ENCODE measurements around the gene CACNG4.

DNA sequence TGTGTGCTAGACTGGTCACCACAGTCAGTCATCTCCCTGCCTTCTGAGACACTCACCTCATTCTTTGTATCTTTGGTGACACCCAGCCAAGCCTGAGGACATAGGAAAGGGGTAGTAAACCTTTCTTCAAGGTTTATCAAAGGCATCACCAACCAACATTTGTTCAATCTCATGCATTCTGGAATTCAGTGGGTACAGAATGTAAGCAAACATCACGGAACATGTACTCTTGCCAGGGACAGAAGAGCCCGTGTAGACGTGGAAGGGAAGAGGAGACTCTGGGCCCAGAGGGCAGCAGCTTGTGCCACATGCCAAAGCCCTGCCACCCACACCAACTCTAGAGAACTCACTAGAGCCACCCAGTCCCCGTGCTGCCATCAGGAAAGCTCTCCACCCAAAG, 4.4 kb downstream of the CACNG4 start:
- TF ChIP-seq EZH2 (IDR thresholded peaks at IDR 0.05; ENCODE audit: low read depth, unreplicated experiment) (no peak), EZH2phosphoT487 (IDR thresholded peaks at IDR 0.05; ENCODE audit: unreplicated experiment) (no peak), ZNF114 (CRISPR knock-in tag; IDR thresholded peaks at IDR 0.05) (no peak), POLR2AphosphoS5 (IDR thresholded peaks at IDR 0.05; ENCODE audit: low read depth) (no peak), CREB1 (CRISPR knock-in tag; IDR thresholded peaks at IDR 0.05; ENCODE audit: low read depth) (no peak), NANOG (IDR thresholded peaks at IDR 0.05; ENCODE audit: borderline replicate concordance) (no peak)
- TF ChIP-seq, protein P1, sequence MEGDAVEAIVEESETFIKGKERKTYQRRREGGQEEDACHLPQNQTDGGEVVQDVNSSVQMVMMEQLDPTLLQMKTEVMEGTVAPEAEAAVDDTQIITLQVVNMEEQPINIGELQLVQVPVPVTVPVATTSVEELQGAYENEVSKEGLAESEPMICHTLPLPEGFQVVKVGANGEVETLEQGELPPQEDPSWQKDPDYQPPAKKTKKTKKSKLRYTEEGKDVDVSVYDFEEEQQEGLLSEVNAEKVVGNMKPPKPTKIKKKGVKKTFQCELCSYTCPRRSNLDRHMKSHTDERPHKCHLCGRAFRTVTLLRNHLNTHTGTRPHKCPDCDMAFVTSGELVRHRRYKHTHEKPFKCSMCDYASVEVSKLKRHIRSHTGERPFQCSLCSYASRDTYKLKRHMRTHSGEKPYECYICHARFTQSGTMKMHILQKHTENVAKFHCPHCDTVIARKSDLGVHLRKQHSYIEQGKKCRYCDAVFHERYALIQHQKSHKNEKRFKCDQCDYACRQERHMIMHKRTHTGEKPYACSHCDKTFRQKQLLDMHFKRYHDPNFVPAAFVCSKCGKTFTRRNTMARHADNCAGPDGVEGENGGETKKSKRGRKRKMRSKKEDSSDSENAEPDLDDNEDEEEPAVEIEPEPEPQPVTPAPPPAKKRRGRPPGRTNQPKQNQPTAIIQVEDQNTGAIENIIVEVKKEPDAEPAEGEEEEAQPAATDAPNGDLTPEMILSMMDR (conservative IDR thresholded peaks at IDR 0.05; ENCODE audit: low read depth in 2 of 2) = no peak
- TF ChIP-seq, protein P2, sequence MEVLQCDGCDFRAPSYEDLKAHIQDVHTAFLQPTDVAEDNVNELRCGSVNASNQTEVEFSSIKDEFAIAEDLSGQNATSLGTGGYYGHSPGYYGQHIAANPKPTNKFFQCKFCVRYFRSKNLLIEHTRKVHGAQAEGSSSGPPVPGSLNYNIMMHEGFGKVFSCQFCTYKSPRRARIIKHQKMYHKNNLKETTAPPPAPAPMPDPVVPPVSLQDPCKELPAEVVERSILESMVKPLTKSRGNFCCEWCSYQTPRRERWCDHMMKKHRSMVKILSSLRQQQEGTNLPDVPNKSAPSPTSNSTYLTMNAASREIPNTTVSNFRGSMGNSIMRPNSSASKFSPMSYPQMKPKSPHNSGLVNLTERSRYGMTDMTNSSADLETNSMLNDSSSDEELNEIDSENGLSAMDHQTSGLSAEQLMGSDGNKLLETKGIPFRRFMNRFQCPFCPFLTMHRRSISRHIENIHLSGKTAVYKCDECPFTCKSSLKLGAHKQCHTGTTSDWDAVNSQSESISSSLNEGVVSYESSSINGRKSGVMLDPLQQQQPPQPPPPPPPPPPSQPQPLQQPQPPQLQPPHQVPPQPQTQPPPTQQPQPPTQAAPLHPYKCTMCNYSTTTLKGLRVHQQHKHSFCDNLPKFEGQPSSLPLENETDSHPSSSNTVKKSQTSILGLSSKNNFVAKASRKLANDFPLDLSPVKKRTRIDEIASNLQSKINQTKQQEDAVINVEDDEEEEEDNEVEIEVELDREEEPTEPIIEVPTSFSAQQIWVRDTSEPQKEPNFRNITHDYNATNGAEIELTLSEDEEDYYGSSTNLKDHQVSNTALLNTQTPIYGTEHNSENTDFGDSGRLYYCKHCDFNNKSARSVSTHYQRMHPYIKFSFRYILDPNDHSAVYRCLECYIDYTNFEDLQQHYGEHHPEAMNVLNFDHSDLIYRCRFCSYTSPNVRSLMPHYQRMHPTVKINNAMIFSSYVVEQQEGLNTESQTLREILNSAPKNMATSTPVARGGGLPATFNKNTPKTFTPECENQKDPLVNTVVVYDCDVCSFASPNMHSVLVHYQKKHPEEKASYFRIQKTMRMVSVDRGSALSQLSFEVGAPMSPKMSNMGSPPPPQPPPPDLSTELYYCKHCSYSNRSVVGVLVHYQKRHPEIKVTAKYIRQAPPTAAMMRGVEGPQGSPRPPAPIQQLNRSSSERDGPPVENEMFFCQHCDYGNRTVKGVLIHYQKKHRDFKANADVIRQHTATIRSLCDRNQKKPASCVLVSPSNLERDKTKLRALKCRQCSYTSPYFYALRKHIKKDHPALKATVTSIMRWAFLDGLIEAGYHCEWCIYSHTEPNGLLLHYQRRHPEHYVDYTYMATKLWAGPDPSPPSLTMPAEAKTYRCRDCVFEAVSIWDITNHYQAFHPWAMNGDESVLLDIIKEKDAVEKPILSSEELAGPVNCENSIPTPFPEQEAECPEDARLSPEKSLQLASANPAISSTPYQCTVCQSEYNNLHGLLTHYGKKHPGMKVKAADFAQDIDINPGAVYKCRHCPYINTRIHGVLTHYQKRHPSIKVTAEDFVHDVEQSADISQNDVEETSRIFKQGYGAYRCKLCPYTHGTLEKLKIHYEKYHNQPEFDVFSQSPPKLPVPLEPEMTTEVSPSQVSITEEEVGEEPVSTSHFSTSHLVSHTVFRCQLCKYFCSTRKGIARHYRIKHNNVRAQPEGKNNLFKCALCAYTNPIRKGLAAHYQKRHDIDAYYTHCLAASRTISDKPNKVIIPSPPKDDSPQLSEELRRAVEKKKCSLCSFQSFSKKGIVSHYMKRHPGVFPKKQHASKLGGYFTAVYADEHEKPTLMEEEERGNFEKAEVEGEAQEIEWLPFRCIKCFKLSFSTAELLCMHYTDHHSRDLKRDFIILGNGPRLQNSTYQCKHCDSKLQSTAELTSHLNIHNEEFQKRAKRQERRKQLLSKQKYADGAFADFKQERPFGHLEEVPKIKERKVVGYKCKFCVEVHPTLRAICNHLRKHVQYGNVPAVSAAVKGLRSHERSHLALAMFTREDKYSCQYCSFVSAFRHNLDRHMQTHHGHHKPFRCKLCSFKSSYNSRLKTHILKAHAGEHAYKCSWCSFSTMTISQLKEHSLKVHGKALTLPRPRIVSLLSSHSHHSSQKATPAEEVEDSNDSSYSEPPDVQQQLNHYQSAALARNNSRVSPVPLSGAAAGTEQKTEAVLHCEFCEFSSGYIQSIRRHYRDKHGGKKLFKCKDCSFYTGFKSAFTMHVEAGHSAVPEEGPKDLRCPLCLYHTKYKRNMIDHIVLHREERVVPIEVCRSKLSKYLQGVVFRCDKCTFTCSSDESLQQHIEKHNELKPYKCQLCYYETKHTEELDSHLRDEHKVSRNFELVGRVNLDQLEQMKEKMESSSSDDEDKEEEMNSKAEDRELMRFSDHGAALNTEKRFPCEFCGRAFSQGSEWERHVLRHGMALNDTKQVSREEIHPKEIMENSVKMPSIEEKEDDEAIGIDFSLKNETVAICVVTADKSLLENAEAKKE (CRISPR knock-in tag; IDR thresholded peaks at IDR 0.05) = no peak
- TF ChIP-seq, protein P3, sequence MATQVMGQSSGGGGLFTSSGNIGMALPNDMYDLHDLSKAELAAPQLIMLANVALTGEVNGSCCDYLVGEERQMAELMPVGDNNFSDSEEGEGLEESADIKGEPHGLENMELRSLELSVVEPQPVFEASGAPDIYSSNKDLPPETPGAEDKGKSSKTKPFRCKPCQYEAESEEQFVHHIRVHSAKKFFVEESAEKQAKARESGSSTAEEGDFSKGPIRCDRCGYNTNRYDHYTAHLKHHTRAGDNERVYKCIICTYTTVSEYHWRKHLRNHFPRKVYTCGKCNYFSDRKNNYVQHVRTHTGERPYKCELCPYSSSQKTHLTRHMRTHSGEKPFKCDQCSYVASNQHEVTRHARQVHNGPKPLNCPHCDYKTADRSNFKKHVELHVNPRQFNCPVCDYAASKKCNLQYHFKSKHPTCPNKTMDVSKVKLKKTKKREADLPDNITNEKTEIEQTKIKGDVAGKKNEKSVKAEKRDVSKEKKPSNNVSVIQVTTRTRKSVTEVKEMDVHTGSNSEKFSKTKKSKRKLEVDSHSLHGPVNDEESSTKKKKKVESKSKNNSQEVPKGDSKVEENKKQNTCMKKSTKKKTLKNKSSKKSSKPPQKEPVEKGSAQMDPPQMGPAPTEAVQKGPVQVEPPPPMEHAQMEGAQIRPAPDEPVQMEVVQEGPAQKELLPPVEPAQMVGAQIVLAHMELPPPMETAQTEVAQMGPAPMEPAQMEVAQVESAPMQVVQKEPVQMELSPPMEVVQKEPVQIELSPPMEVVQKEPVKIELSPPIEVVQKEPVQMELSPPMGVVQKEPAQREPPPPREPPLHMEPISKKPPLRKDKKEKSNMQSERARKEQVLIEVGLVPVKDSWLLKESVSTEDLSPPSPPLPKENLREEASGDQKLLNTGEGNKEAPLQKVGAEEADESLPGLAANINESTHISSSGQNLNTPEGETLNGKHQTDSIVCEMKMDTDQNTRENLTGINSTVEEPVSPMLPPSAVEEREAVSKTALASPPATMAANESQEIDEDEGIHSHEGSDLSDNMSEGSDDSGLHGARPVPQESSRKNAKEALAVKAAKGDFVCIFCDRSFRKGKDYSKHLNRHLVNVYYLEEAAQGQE (IDR thresholded peaks at IDR 0.05; ENCODE audit: unreplicated experiment) = no peak

All from GM23338 (cell line).